ENCODE data around the gene PRKG1.
"Not testable (repeated sequence)": the region's sequence is repeated elsewhere in the genome, so short reads cannot be mapped to it uniquely, and the experiment has no call there.

Gene PRKG1

GRCh38 chr10:51224671-51225161 lies 150.4 kb downstream of the PRKG1 start:
- no peak for DNase-seq (ENCODE audit: low read depth in 2 of 2)

GRCh38 chr10:51227897-51228713 lies 153.8 kb downstream of the PRKG1 start:
- no peak for DNase-seq (ENCODE audit: low read depth in 2 of 2)

DNA sequence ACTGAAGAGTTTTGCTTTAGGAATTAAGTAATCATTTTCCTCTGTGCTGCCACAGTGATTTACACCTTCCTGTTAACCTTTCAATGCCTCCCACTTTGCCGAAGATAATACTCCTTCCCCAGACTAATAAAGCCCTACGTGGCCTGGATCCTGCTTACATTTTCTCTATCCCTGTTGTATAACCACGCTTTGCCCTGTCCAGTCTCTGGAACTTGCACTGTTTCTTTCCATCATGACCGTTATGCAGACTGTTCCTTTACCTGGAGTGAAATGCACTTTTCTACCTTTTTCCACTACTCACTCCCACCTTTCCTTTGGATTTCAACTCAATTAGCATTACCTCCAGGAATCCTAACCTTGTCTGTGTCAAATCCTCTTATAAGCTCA lies 154.4 kb downstream of the PRKG1 start:
- no peak for DNase-seq (ENCODE audit: low read depth in 2 of 2)

DNA sequence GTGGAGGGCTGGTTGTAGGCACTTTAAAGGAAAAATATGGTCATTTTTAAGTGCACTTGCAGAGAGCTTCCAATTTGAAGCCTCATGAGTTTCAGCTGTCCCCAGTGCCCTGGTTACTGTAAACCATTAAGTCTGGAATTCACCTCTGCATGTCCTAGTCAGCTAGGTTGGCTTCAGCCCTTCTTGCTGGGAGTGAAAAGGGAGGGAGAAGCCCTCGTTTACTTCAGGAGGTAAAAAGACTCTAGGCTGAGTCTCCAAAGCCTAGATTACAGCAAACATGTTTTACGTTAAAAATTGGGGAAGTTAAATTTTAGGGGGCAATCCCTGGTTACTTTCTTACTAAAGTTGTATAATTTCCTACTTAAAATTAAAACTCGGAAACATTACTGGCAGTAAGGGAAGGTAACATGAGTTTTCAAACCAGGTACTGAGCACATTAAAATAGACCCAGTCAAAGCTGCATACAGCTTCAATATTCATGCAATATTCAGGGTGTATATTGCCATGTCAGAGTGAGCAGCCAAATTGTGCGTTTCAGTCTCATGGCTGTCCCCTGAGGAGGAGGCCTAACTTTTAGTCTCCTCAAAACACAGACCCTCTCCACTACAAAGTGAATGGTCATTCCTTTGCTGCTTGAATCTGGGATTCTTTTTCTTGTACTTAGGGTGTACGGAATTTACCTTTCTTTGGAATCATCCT lies 156.7 kb downstream of the PRKG1 start:
- DNase-seq (ENCODE audit: low read depth in 2 of 2) = no peak

DNA sequence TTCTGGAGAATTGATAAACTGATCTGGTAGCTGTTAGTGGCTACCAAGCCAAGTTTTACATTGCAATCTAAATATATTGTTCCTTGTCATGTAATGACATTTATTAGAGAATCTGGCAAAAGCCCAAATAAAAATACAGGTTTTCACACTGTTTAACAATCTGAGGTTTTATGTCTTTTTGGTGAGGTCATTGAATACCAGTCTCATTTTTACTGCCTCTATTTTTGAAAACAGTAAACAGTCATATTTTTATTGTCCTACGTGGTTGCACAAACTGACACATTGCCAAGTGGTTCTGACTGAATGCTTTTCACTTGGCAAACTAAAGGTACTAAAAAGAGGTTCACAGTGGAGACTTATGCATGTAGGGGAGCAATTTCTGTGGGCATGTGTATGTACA lies 157.5 kb downstream of the PRKG1 start:
- no peak for DNase-seq (ENCODE audit: low read depth in 2 of 2)

DNA sequence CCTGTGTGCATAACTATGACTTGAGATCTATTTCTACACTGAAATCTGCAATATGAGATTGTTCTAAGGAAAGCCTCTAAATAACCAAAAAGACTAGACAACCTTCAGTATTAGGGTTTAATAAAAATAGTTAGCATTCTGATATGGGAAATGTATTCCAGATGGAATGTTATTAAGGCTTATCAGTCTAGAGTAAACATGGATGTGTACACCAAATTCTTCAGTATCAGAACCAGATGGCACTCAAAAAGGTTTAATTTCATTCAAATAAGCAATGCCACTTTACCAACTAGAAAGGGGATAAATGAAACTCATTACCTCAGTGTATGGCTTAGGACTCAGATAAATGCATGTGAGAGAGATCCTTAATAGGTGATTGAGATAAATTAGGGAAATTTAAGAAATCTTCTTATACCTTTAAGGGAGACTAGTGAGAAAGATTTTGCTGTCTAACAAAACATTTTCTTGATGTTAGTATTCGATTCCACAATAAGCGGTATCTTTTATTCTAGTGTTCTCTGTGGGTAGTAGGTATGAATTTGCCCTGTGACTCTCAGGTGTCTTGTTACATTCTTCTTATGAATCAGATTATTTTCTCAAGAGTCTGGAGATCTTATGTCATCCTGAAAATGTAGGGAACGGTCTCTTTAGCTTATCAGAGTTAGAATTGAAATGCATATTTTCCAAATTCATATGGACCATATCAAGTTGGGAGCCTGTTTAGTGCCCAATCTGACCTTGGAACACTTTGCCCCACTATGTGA lies 159.2 kb downstream of the PRKG1 start:
- no peak for DNase-seq (ENCODE audit: low read depth in 2 of 2)

- no peak for DNase-seq (ENCODE audit: low read depth in 2 of 2)
Measured at GRCh38 chr10:51235865-51236264, 161.6 kb downstream of the PRKG1 start.

DNA sequence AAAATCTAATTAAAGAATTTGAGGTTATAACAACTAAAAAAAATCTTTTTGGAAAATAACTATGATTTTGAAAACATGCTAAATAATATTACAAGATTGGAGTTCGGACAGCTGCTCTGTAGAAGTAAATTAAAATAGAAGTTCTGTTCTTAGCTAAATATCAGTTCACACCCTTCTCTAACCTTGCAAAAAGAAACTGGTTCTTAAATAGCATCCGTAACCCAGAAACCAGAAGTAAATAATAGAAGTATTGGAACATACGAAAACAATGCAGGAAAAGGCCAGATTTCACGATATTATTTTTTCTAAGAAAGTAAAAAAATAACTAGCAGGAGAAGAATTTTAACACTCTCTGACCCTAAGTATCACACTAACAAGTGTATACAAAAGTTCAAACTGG lies 164.7 kb downstream of the PRKG1 start:
- DNase-seq (ENCODE audit: low read depth in 2 of 2) = no peak

DNA sequence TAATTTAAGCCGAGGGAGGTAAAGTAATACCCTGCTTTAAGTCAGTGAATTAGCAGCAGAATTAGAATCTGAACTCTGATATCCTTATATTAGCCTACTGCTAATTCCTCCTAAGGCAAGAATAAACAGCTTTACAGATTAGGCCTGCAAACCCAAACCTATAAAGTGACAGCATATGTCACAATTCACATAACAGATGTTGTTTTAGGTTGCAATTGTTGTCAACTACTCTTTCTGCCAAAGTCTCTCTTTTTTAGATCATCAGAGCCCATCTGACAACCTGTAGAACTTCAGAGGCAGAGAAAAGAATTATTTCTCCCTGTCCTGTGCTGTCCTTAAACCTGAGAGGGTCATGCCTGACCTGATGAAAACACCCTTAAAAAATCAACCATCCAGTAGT lies 167.2 kb downstream of the PRKG1 start:
- no peak for DNase-seq (ENCODE audit: low read depth in 2 of 2)

DNA sequence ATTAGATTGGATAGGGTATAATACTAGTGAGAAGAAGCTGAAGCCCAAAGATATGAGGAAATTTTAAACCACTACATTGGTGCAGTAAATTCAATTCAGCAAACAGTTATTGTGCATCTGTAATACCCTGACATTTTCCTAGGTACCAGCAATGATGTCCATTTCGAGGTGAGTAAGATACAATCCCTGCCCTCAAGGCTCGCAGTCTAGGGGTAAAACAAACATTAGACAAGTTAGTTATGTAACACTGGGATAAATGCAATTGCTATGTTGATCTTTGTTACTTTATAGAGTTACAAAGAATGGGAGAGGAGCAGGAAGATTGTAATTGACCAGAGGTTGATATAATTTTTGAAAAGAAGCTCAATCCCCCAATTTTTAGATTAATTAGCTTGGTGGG lies 168.1 kb downstream of the PRKG1 start:
- DNase-seq (ENCODE audit: low read depth in 2 of 2) = no peak

- DNase-seq (ENCODE audit: low read depth in 2 of 2) = no peak
Measured at GRCh38 chr10:51244309-51244708, 170.0 kb downstream of the PRKG1 start.

GRCh38 chr10:51244748-51245490 lies 170.6 kb downstream of the PRKG1 start:
- DNase-seq (ENCODE audit: low read depth in 2 of 2) = no peak

DNA sequence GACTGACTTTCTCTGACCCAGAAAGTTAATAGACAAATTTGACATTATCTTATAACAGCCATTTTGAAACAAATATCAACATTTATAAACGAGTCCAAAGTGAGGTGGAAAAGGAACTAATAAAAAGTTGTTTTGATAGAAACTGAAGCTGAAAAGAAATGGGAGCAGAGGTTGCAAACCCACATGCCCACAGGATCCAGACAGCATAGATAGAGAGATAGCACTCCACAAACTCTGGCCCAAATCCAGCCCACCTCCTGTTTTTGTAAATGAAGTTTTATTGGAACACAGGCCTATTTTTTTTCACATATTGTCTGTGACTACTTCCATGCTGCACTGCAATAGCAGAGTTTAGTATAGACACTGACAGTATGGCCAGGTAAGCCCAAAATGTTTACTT lies 171.9 kb downstream of the PRKG1 start:
- DNase-seq (ENCODE audit: low read depth in 2 of 2) = no peak

DNA sequence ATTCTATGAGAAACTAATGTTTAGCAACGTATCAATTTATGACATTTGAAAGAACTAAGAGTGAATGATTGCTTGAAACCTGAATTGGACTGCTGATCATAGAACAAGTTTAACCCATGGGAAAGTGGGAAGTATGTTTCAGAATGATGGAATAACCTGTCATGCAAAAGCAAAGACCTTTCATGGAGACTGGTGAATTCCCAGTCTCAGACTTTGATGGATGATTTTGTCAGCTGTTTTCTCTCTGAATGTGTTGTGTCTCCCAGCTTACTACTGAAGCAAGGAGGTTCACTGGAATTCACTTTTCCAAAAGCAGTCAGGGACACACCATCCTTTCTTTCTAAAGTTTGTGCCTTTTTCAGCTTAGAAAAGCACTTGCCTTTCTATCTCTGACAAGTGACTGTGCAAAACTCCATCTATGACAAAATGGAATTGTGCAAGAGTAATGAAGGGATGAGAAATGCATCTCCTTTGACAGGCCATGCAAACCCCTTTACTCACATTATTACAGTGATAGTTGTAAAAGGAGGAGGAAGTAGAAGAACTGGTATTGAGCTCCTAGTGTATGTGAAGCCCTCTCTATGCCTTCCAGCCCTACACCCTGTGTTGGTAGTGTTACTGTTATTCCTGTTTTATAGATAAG lies 176.1 kb downstream of the PRKG1 start:
- no peak for DNase-seq (ENCODE audit: low read depth in 2 of 2)

DNA sequence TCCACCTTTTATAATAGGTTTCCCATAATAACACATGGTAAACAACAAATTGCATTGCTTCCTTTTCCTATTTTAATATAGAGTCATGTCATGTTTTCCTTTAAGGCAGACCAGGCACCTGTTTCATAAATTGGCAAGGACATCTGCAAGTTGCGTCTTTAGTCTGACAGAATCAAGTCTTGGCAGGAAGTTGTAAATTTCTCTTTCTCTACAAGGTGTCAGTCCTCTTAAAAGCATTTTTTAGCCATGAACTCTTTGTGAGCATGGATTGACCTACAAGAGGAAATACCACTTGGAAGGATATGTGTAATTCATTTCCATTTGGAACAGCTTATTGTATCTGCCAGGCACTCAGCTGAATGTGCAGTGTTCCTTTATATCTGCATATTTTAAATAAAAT lies 176.8 kb downstream of the PRKG1 start:
- no peak for DNase-seq (ENCODE audit: low read depth in 2 of 2)

DNA sequence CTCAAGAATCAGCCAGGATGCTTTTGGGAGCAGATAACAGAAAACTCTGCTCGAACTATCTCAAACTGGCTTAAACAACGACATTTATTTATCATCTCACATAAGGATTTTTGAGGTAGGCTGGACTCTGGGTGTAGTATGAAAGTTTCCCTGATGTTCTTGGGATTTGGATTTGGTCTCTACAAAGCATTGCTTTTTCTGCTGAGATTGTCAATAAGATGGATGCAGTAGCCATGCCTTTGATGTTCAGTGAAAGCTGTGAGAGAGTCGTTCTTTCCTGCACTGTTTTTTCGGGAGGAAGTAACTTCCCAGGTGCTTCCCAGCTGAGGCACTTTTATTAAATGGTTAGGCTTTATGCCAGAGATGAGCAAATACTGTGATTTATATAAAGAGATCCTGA lies 181.1 kb downstream of the PRKG1 start:
- DNase-seq (ENCODE audit: low read depth in 2 of 2) = no peak

GRCh38 chr10:51257511-51258248 lies 183.4 kb downstream of the PRKG1 start:
- DNase-seq (ENCODE audit: low read depth in 2 of 2) = no peak

DNA sequence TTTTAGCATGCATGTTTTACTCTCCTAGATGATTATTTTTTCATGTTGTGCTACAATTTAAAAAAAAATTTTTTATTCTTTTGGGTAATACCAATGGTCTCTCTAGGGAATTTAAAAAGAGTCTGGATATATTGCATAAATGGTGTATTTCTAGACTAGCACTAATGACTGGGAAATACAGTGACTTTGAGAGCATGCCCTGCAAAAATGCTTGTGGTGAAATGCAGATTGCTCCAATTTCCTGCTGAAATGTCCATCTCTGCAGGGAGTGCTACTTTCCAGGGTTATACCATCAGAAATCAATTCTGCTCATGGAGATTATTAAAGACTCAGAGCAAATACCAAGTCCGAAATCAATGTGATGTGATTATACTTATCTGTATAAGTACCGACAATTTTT lies 186.1 kb downstream of the PRKG1 start:
- DNase-seq (ENCODE audit: low read depth in 2 of 2) = no peak

DNA sequence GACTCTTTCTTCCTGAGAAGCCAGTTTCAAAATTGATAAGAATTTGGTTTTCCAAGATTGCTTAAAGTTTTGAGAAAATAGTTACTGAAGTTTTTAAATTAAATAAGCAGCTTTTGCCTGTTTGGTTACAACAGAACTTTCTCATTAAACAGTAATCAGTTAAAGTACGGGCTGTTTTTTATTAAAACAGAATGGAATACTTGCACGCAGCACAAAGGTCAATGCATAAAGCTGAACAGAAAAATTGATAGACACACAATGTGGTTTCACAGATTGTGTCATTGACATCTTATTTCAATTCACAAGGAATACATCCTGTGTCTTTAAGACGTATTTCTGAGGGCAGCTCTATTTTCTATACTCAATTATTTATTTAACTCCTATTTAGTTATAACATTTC lies 192.2 kb downstream of the PRKG1 start:
- no peak for DNase-seq (ENCODE audit: low read depth in 2 of 2)

- DNase-seq (ENCODE audit: low read depth in 2 of 2) = not testable (repeated sequence)
Measured at GRCh38 chr10:51267980-51268570, 193.8 kb downstream of the PRKG1 start.
